HTERT RPE-1 (cell line): ENCODE data around the gene ZNF383.
"Not testable (repeated sequence)": the region's sequence is repeated elsewhere in the genome, so short reads cannot be mapped to it uniquely, and the experiment has no call there.

Source experiments
- in situ Hi-C: fragments of 300-500 bp; cut with MboI; formaldehyde crosslinking; loops from 4 replicates; pipeline ENCODE4 v1.14.3; 2020; ENCODE audit warnings: low sequenced_read_pairs

ZNF383 gene

DNA sequence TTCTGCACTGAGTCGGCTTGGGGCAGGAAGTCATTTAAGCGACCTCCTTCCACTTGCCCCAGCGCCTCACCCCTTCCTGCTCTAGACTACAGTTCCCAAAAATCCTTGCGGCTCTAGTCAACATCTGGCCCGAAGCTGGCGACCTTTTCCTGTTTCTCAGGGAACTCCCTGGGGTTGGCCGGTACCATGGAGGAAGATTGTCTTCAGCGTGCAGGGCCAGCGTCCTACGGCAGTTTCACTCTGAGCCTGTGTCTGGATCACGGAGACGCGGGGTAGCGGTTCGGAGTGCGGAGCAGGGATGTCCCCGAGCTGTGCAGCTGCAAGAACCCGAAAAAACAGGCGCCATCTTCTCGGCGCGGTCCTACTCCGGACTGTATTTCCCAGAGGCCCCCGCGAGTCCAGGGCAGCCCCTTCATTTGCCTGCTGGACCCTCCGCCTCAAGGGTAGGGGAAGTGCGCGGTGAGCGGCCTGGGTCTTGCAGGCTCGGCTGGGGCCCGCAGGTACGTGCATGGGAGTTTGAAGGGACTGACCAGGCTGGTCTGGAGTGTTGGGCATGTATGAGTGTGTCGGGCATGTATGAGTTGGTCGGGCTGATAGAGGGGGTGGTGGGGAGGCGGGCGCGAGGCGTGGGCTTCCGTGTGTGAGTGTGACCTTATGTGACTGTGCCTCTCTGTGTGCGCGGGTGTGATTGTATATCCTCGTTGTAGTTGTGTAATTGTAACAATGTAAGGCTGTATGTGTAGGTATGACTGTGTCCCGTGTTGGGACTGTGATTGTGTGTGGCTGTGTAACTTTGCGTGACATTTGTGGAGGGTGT is at the start of gene ZNF383:
ZNF383 (plus strand) TSS at position 440 of the 817 bp plus-strand sequence. CDS start 12,240 bp downstream, outside the sequence.
- in situ Hi-C loops = no loop called here

DNA sequence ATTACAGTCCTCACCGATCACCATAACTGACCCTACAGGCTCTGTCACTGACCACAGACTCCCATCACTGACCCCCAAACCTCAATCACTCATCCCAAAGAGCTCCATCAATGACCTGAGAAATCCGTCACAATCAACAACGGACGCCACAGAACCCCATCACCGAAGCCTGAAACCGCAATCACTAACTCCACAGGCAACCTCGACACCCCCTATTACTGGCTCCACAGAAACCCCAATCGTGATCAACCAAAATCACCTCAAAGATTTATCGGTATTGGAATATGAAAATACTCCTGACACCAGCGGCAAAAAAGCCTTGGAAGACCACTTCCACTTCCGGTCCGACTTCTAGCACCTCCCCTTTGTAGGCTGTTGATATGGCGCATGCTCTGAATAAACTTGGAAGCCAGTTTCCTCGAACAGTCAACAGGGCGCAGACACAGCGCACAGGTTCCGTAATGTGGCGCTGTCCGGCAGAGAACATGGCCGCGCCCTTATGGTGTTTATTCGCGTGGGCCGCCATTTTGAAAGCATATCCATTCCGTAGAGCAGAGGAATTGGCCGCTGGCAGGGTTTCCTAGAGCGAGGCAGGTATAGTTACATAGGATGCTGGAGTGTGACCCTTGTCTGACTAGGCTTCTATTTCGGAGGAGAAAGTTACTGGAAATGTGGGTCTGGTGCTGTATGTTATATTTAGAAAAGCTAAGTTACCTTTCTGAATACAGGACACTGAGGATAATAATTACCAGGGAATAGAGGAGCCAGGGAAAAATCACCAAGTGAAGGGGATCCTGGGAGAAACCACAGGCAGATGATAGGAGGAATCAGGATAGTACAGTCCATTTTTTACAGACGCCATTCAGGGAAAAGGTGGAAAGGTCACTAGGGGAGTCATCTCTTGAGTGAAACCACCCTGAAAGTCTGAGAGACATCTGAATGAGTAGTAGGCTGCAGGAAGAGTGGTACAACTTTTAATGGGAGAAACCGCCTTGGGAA is 45.3 kb upstream of the ZNF383 start, which contains the start of gene ZNF585A:
ZNF585A (minus strand) TSS at position 328 of the 999 bp plus-strand sequence. CDS start 2,785 bp downstream, outside the sequence.
- in situ Hi-C loops = no loop called here

DNA sequence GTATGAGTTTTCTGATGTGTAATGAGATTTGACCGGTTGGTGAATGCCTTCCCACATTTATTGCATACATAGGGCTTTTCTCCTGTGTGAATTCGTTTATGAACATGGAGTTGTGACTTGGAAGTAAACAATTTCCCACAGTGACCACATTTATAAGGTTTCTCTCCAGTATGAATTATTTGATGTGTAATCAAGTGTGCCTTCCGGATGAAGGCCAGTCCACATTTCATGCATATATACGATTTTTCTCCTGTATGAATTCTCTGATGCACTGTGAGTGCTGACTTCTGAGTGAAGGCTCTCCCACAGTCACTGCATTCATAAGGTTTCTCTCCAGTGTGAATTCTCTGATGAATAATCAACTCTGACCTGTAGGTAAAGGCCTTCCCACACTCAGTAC is 31.9 kb upstream of the ZNF383 start:
- in situ Hi-C loops = not testable (repeated sequence)

DNA sequence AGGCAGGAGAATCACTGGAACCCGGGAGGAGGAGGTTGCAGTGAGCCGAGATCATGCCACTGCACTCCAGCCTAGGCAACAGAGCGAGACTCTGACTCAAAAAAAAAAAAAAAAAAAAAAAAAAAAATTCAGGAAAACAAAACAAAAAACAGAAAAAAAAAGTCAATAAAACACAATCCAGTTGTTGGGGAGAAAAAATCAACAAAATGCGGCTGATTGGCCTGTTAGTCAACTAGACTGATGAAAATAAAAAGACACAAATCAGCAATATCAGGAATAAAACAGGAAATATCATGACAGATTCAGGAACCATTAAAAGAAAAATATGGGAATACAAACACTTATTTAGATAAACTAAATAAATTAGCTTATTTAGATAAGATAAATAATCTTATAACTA is 22.8 kb upstream of the ZNF383 start:
- in situ Hi-C loops = not testable (repeated sequence)

DNA sequence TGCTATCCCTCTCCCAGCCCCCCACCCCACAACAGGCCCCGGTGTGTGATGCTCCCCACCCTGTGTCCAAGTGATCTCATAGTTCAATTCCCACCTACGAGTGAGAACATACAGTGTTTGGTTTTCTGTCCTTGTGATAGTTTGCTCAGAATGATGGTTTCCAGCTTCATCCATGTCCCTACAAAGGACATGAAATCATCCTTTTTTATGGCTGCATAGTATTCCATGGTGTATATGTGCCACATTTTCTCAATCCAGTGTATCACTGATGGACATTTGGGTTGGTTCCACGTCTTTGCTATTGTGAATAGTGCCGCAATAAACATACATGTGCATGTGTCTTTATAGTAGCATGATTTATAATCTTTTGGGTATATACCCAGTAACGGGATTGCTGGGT is 20.9 kb upstream of the ZNF383 start:
- in situ Hi-C loops = not testable (repeated sequence)

DNA sequence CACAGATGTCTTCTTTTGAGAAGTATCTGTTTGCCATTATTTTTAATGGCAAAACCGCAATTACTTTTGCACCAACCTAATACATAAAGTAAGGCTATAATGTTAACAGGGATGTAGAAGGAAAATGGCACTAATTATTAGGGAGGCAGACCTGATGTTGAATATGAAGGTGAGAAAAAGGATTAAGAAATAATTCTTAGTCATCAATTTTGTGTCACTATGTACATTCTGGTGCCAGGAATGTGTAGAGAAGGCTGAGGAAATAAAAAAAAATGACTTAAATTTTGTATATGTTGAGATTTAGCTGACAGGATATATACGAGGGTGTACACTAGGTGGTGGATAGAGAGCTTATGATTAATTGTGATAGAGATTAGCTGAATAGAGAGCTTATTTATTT is 20.2 kb upstream of the ZNF383 start:
- in situ Hi-C loops = no loop called here

DNA sequence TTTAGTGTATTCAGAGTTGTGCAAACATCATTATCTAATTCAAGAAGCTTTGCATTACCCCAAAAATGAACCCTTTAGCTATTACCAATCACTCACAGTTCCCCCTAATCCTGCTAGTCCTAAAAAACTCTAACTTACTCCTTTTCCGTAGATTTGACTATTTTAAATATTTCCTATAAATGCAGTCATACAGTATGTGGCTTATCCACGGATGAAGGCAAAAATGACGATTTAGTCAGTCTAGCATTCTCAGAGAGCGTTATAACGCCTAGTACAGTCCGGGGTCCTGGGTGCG is 587 bp upstream of the ZNF383 start:
- in situ Hi-C loops = no loop called here

DNA sequence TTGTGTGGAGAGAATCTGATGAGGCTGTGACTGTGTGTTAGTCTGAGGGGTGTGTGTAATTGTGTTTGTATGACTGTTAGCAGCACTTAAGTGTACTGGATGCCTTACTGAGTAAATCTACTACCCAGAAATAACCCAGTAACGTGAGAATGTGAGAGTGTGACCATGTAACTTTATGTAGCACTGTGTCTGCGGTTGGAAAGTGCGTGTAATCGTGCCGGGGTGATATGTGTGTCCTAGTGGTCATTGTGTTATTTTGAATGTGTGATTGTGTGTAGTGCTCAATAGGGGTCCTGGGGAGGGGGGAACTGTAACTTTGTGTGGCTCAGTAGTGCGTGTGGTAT is 550 bp downstream of the ZNF383 start:
- in situ Hi-C loops = no loop called here

DNA sequence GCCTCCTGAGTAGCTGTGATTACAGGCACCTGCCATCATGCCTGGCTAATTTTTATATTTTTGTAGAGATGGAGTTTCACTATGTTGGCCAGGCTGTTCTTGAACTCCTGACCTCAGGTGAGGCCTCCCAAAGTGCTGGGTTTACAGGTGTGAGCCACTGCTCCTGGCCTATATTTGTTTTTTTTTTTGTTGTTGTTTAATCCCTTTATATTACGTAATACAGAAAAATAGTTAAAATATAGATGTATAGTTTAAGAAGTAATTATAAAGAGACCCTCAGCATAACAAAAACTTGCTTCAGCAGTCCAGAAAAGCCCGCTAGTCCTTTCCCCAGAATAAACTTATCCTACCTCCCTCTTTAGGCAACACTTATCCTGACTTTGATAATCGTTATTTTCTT is 2.4 kb downstream of the ZNF383 start:
- in situ Hi-C loops = no loop called here

DNA sequence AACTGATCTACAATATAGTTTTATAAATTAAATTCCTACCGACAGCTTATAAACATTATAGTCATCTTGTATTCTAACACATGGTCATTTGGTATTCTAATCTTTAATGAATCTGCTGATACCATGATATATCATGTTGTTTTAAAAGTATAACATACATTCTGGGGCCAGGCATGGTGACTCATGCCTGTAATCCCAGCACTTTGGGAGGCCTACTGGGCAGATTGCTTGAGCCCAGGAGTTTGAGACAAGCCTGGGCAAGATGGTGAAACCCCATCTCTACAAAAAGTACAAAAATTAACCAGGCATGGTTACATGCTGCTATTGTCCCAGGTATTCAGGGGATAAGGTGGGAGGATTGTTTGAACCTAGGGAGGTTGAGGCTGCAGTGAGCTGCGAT is 3.1 kb downstream of the ZNF383 start:
- in situ Hi-C loops = no loop called here

DNA sequence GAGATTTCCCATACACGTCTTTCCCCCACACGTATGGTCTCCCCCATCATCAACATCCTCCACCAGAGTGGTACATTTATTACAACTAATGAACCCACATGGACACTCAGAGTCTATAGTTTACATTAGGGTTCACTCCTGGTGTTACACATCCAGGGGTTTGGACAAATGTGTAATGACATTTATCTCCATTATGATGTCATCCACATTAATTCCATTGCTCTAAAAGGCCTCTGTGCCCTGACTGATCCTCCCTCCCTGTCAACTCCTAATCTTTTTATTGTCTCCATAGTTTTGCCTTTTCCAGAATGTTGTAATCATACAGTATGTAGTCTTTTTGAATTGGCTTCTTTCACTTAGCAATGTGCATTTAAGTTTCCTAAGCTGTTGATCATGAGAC is 8.2 kb downstream of the ZNF383 start:
- in situ Hi-C loops = no loop called here

DNA sequence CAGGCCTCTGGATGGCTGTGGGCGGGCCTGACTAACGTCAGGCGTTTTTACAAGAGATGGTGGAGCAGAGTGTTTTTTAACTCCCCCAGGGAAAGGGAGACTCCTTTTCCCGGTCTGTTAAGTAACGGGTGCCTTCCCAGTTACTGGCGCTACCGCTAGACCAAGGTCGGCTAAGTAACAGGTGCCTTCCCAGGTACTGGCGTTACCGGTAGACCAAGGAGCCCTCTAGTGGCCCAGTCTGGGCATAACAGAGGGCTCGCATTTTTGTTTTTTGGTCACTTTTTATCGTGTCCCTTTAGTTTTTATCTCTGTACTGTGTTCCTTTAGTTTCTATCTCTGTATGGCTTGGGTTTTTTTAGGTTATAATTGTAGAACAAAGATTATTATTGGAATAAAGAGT is 10.0 kb downstream of the ZNF383 start:
- in situ Hi-C loops = no loop called here

DNA sequence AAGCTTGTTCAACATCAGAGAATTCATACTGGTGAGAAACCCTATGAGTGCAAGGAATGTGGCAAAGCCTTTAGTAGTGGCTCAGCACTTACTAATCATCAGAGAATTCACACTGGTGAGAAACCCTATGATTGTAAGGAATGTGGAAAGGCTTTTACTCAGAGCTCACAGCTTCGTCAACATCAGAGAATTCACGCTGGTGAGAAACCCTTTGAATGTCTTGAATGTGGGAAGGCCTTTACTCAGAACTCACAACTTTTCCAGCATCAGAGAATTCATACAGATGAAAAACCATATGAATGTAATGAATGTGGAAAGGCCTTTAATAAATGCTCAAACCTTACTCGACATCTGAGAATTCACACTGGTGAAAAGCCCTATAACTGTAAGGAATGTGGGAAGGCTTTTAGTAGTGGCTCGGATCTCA is 25.2 kb downstream of the ZNF383 start:
- in situ Hi-C loops = no loop called here

DNA sequence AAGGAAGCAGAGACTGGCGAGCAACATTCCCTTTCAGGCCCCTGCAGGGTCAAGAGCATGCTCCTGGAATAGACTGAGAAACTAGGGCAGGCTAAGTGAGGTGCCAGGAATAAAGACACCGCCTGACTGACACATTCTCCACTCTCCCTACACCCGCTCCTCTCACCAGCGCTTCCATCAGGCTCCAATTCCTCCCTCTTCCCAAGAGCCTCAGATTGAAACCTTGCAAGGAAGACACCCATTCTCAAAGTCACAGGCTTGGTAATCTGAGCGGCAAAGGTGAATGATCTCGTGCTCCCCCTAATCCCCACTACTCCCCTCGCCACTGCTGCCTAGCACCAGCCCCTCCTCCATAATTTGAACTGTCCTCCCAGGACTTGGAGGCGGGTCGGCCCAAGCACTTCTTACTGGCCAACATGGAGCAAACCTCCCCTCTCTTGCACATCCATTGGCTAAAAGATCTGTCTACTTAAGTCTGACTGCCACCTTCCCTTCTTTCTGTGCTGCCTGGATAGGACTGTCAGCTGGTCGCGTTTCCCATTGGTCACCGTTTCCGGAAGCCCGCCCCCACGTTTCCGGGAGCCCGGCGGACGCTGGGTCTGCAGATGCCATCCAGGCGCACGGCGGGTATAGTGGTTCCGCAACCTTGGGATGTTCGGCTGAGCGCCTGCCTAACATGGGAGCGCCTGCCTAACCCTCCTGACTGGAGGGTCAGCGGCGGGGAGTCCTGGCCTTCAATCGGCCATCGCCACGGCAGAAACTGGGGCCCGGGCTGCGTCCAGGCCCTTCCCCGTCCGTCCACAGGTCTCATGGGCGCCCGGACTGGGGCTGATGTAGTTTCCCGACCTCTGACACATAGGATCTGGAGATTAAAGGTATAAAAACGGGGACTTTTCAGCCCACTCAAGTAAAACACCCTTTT is 33.6 kb downstream of the ZNF383 start:
- in situ Hi-C loops = no loop called here

DNA sequence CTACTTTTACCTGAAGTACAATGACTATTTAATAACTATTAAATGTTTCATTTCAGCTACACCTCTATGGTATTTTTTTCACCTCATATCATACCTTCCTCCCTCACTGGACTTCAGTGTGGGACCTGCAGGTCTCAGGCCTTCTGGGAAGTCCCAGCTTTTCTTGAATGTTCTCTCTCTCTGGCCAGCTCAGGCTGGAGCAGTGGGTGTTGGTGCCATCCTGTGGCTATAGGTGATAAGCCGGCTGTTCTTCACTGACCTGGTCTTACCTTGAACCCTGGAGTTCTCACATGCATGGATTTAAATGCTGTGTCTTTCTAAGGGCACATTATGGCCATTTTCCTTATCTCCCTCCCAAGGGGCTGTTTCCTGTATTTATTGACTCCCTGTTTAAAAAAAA is 45.0 kb downstream of the ZNF383 start:
- in situ Hi-C loops = not testable (repeated sequence)

DNA sequence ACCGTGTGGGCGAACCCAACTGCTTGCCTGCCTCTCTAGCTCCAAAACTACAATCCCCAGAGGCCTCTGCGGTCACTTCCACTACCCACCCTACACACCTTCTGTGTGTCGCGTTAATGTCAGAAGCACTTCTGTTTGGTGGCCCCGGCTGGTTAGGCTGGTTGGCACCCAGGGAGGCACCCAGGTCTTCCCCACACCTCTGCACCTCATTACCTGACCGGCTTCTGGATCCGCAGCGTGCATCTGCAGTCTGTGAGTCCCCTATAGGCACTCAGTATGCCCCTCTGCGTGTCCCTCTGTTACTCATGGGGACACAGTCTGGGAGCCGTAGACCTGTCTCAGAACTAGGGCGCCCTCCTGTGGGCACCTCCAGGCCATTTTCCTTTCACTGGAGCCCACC is 49.0 kb downstream of the ZNF383 start:
- in situ Hi-C loops = not testable (repeated sequence)

DNA sequence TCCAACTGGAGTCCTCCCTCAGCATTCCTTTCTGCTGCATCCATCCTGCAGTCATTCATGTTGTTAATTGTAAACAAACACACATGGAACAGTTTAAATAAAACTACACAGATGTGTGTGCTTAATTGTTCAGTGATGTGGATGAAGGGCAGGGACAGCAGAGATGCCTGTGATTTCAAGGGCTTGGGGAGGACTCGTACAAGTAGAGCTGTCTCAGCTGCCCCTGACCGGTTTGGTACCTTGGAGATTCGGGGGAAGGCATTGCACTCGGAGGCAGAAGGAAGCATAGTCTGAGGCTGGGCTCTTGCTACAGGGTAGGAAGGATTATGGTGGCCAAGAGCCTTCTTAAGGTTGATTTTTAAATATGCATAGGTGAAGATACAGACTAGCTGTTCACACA is 49.7 kb downstream of the ZNF383 start:
- in situ Hi-C loops = not testable (repeated sequence)

DNA sequence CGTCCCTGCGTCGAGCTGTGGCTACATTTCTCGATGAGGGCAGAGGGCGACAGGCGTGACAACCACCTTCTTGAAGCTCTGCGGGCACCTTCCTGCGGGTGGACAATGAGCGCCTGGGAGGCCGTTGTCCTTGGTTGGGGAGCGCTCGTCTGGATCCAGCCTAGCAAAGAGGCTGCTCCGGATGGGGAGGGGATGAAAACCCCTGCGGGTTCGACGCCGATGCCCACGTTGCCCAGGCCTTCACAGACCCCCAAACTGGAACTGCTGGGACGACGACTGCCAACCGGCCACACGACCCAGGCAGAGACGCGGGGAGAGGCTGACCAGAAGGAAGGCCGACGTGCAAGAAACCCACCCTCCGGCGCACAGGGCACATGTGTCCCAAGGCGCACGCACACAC is 62.6 kb downstream of the ZNF383 start:
- in situ Hi-C loops = not testable (repeated sequence)

DNA sequence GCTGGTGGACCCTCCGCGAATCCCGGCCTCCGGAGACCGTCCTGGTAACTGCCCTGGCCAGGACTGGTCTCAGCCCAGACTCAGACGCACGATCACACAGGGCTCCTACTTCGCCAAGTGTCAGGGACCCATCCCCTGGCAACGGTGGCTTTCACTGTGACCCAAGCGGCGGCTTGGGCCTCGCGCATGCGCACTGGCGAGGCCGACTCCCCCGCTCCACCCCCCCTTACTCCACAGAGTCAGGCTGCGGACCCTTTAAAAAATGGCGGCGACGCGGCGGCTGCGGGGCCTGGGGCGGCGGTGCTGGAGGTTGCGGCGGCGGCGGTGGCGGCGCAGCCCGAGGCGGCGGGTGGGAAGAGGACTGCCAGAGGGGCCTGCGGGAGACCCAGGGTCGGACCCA is 66.0 kb downstream of the ZNF383 start:
- in situ Hi-C loops = not testable (repeated sequence)

DNA sequence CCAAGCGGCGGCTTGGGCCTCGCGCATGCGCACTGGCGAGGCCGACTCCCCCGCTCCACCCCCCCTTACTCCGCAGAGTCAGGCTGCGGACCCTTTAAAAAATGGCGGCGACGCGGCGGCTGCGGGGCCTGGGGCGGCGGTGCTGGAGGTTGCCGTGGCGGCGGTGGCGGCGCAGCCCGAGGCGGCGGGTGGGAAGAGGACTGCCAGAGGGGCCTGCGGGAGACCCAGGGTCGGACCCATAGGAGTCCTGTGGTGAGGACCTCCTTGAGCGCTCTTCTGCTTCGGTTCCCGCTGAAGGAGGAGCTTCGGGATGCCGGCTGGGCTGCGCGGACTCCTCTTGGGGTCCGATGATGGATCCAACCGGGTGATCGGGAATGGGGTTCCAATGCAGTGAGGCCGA is 71.2 kb downstream of the ZNF383 start:
- in situ Hi-C loops = not testable (repeated sequence)
